Thyroid gland (tissue), 4 donors: ENCODE data around the gene MLLT1.

Experiments used
- POLR2A ChIP-seq, 2 donors: fragments of 450-650 bp; IDR thresholded peaks; one replicate each; pipeline ENCODE4 v1.6.1; 2017; ENCODE audit warnings: antibody characterized with exemption in 2 of 2, mild to moderate bottlenecking in 2 of 2, moderate library complexity in 1 of 2
- TF ChIP-seq, protein P1 (sequence below), 6 experiments: fragments of 200-600 bp in 3 of 6; fragments of 450-650 bp in 3 of 6; sonication (generic) in 3 of 6; IDR thresholded peaks; one replicate each; pipeline ENCODE4 v1.5.1; 2016 to 2019; ENCODE audit warnings: antibody characterized with exemption in 6 of 6, mild to moderate bottlenecking in 2 of 6, inconsistent platforms in 1 of 6, moderate library complexity in 1 of 6

DNA sequence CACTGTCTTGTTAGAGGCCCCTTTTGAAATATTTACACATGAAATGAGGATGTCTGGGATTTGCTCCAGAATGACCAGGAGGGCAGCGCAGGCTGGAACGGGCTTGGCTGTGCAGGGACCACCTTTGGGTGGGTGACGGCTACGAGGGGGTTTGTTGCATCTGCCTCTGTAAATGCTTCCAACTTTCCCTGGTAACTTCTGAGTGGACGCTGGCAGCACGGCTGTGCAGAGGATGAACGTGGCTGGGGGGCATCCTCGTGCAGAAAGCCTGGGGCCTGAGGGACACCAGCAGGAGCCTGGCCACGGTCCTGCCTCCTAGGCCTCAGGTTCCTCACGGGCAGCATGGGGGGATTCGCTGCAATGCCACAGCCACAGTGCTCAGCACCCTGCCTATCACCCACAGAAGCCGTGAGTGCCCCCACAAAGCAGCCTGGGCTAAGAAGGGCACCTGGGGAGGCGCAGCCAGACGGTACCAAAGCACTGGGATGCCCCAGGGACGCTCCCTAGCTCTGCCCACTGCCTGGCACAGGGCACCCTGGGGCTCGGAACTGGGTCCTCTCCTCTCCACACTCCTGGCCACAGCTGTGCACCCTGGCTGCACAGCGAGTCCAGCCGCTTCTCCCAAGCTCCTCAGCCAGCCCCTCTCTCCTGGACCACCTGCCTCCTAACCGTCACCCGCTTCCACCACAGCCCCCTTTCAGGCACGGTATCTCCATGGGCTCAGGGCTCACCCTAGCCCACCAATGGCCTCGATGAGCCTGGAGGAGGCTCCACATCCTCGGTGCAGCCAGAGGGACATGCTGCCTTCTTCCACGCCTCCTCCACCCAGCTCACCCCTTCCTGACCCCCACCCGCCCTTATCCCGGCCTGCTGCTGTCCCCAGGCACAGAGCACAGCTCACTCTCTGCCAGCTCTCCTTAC, 44.5 kb downstream of the MLLT1 start:
- TF ChIP-seq, protein P1, sequence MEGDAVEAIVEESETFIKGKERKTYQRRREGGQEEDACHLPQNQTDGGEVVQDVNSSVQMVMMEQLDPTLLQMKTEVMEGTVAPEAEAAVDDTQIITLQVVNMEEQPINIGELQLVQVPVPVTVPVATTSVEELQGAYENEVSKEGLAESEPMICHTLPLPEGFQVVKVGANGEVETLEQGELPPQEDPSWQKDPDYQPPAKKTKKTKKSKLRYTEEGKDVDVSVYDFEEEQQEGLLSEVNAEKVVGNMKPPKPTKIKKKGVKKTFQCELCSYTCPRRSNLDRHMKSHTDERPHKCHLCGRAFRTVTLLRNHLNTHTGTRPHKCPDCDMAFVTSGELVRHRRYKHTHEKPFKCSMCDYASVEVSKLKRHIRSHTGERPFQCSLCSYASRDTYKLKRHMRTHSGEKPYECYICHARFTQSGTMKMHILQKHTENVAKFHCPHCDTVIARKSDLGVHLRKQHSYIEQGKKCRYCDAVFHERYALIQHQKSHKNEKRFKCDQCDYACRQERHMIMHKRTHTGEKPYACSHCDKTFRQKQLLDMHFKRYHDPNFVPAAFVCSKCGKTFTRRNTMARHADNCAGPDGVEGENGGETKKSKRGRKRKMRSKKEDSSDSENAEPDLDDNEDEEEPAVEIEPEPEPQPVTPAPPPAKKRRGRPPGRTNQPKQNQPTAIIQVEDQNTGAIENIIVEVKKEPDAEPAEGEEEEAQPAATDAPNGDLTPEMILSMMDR (IDR thresholded peaks at IDR 0.05): no peak
- no peak for TF ChIP-seq POLR2A (IDR thresholded peaks at IDR 0.05)
